HG03135 (cell line): ENCODE data around the gene BRAF.
A peak's percentile ranks its signal among the peaks of the same experiment; 100 is the strongest.
"Not testable (repeated sequence)": the region's sequence is repeated elsewhere in the genome, so short reads cannot be mapped to it uniquely, and the experiment has no call there.

Experiments
- ATAC-seq: cut with Tn5 transposase; IDR thresholded peaks from one replicate; pipeline ENCODE4 v1.9.1; 2021; ENCODE audit warnings: mild to moderate bottlenecking, moderate library complexity; ENCODE audit not compliant: unreplicated experiment

The BRAF gene

GRCh38 chr7:140722254-140722653 lies 202.5 kb downstream of the BRAF start:
- ATAC-seq = no peak

- no peak for ATAC-seq
Measured at GRCh38 chr7:140719721-140720120, 205.0 kb downstream of the BRAF start.

DNA sequence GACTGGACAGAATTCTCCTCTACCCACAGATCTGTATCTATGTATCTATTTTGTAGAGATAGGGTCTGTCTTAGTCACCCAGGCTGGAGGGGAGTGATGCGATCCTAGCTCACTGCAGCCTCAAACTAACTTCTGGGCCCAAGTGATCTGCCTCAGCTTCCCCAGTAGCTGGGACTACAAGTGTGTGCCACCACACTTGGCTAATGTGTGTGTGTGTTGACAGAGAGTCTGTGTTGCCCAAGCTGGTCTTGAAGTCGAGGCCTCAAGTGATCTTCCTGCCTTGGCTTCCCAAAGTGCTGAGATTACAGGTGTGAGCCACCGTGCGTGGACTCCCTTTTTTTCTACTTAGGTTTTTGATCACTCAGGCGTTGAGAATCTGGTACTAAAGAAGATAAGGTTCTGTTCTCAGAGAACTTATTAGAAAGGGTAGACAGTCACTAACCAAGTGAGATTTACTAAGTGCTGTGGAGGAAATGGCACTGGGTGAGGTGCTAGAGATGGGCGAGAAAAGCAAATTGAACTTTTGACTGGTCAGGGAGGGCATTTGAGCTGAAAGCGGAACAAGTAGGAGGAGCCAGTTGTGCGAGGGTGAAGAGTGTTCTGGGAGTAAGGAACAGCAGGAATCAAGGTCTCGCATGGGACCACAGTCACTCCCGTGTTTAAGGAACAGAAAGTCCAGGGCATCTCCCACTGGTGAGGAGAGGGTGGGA lies 210.2 kb downstream of the BRAF start:
- no peak for ATAC-seq

- not testable (repeated sequence) for ATAC-seq
Measured at GRCh38 chr7:140712392-140712791, 212.3 kb downstream of the BRAF start.

DNA sequence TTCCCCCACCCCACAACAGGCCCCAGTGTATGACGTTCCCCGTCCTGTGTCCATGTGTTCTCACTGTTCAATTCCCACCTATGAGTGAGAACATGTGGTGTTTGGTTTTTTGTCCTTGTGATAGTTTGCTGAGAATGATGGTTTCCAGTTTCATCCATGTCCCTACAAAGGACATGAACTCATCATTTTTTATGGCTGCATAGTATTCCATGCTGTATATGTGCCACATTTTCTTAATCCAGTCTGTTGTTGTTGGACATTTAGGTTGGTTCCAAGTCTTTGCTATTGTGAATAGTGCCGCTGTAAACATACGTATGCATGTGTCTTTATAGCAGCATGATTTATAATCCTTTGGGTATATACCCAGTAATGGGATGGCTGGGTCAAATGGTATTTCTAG lies 216.0 kb downstream of the BRAF start:
- ATAC-seq = not testable (repeated sequence)

- no peak for ATAC-seq
Measured at GRCh38 chr7:140707132-140707531, 217.6 kb downstream of the BRAF start.

GRCh38 chr7:140704205-140704604 lies 220.5 kb downstream of the BRAF start:
- ATAC-seq = no peak

- ATAC-seq = no peak
Measured at GRCh38 chr7:140702774-140703173, 222.0 kb downstream of the BRAF start.

GRCh38 chr7:140698477-140698876 lies 226.3 kb downstream of the BRAF start:
- no peak for ATAC-seq

DNA sequence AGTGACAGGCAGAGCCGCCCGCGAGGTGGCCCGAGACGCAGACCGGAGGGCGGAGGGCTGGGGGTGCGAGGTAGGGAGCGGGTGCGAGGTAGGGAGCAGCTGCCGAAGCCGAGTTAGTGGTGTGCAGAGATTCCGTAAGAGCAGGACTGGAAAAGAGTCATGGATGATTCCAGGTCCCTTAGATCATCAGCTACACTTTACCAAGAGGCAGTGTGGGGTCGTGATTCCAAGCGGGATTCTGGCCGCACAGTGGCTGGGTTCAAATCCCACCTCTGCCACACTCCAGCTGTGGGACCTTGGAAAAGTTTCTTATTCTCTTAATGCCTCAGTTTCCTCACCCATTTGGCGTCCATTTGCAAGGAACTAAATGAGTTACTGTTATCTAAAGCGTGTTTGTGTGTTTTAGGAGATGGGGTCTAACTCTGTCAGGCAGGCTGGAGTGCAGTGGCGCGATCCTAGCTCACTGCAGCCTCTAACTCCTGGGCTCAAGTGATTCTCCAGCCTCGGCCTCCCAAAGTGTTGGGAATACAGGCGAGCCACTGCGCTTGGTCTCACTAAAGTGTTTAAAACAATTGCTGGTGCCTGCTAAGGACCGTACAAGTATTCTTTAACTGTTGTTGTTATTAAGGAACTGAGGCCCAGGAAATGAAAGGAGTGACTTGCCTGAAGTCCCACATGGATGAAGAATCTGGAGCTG lies 227.1 kb downstream of the BRAF start:
- ATAC-seq = no peak

DNA sequence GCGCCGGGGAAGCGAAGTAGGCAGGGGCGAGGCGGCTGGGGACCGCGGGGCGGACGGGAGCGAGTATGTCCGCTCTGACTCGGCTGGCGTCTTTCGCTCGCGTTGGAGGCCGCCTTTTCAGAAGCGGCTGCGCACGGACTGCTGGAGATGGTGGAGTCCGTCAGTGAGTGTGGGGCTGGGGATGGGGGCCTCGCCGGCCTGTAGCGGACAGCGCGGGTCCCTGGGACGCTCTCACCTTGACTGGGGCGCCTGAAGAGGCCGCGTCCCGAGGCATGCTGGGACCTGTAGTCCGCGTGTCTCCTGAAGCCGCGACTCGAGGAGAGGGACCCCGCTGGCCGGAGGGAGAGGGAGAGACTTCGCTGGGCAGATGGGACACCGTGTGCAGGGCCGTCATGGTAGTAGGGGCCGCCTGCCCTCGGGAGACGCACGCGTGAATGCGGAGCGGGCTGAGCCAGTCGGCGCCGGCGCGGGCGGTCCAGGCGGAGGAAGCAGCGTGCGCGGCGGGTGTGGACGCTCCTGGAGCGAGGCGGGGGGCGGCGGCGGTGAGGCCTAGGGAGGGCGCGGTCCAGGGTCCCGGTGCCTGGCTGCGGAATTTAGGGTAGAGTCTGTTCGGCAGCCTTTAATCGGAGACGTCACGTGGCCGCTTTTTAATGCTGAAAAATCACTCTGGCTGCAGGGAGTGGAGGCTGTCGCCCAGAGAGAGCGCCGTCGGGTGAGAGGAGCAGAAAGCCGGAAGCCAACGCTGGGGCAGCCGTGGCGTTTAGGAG lies 227.9 kb downstream of the BRAF start, which contains the start of gene NDUFB2:
TSS of gene NDUFB2 (plus strand) at position 29 of the 767 bp plus-strand sequence. CDS start at position 66, 37 bp downstream.
- ATAC-seq = peak; percentile 92

GRCh38 chr7:140696024-140696679 lies 228.6 kb downstream of the BRAF start:
- ATAC-seq = no peak

GRCh38 chr7:140695381-140695780 lies 229.3 kb downstream of the BRAF start:
- no peak for ATAC-seq

DNA sequence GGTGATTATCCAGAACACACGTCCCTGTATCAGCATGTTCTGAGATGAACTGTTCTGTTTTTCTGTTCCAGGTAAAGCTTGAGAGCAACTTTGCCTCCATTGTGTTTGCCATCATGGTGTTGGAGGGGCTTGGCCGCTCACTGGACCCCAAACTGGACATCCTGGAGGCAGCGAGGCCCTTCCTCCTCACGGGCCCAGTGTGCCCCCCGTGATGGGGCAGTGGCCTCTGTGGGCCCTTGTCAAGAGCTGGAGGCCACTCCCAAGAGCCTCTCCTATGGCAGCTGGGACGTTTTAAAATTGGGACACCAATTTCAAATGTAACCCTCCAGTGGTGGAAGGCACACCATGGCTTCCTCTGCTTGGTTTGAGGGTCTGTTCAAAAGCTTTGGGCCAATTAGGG lies 230.1 kb downstream of the BRAF start:
- no peak for ATAC-seq

DNA sequence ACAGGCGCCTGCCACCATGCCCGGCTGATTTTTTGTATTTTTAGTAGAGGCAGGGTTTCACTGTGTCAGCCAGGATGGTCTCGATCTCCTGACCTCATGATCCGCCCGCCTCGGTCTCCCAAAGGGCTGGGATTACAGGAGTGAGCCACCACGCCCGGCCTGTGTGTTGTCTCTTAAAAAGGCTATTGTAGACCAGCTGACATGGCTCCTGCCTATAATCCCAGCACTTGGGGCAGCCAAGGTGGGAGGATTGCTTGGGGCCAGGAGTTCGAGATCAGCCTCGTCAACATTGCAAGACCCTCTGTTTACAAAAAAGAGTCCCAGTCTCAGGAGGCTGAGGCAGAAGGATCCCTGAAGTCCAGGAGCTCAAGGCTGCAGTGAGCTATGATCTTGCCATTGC lies 230.9 kb downstream of the BRAF start:
- ATAC-seq = not testable (repeated sequence)

DNA sequence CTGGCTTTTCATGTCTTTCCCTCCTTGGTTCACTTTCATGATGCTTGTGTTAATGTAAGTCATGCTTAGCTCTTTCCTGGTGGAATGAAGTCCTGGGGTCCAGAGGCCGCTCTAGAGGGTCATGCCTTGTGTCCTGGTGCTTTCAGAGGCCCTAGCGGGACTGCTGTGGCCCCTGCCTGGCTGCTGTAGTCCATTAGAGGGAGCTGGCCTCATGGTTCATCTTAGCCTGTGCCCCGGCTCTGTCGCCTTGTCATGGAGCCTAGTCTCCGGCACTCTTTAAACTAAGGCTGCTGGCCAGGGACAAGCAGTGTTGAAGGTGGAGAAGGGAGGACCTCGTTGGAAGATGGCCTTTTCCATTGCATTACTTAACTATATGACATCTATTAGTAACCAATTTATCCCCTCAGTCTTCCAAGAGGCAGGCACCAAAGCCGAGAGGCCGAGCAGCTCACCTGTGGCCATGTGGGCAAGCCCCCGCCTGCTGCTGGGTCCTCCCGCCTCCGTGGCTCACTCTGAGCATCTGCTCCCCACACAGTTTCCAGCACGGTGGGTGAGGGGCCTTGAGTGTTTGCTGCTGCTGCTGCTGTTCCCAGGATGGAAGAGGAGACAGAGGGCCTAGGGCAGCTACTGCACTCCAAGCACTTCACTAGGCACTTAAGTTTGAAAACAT lies 233.2 kb downstream of the BRAF start:
- no peak for ATAC-seq

DNA sequence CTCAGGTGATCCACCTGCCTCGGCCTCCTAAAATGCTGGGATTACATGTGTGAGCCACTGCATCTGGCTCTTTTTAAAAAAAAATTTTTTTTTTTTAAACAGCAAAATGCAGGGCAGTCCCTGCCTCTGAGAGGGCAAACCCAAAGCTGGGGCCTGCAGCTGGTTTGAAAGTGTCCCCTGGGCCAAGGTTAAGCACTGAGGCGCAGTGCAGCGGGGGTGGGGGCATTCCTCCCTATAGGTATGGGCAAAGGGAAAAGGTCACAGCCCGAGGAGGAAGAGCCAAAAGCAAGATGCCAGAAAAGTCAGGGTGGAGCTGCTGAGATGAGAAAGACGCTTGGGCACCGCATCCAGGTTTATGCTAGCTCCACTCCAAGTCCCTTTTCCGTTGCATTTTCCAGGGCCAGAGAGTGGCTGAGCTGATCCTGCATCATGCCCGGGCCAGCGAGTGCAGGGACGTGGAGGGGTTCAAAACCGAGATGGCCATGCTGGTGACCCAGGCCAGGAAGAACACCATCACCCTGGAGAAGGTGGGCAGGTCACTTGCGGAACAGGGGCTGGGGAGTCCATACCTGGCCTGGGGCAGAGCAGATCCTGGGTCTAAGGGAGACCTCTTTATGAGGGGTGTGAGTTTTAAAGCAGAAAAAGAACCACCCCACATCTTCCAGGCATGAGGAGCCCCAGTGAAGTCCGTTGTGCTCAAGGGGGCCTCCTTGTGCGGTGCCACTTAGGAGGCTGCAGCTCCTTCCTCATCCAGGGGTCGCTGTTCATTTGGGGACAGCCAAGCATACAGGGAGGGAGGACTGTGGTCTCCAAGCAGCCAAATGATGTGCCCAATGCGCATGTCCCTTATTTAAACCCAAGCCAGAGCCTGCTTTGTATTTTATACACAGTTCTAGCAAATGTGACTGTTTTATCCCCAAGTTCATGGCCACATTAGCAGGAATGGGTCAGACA lies 235.3 kb downstream of the BRAF start:
- ATAC-seq = no peak

DNA sequence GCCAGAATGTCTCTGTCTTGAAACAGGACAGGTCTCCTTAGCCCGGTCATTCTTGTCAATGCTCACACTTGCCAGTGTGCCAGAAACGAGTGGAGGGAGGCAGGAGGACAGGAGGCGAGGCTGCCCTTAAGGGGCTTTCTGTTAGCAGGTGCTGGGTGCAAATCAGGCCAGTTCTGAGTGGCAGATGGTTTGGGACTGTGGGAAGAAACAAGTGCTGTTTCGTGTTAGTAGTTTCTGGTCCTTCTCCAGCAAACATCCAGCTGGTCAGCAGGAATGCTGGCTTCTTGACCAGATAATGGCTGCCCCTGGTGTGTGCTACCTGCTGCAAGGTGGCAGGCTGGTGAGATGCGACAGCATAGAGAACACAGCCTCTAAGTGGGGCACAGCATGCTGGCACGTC lies 236.4 kb downstream of the BRAF start:
- no peak for ATAC-seq

DNA sequence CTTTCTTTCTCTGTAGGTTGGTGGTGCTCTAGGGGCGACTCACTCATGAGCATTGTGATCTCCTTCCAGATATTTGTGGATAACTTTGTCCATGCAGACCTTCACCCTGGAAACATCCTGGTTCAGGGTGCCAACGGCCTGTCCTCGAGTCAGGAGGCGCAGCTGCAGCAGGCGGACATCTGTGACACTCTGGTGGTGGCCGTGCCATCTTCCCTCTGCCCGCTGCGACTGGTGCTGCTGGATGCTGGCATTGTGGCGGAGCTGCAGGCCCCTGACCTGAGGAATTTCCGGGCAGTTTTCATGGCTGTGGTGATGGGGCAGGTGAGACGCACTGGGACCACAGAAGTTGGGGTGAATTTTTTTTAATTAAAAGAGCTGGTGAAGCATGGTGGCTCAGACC lies 237.8 kb downstream of the BRAF start:
- no peak for ATAC-seq
